ENCODE measurements around the gene LRRC26. TPM values are rescaled to one million over a fixed set of nuclear protein-coding genes. Genes with fewer than 3 reads are reported as not detected.

The LRRC26 gene
- total and polyA plus RNA-seq, 2 of the 13 experiments (the other 11 are each of a cell fraction or from before 2014, with no cell fraction given) = not detected

GRCh38 chr9:137213160-137214060, 43.6 kb upstream of the LRRC26 start (continued):
- TF ChIP-seq KLF15 (CRISPR knock-in tag; IDR thresholded peaks at IDR 0.05; ENCODE audit: borderline replicate concordance) (no peak), TFE3 (CRISPR knock-in tag; IDR thresholded peaks at IDR 0.05) (no peak), ZNF274 (CRISPR knock-in tag; IDR thresholded peaks at IDR 0.05) (no peak), ZHX1 (CRISPR knock-in tag; IDR thresholded peaks at IDR 0.05; ENCODE audit: low read depth) (no peak), ZNF614 (CRISPR knock-in tag; IDR thresholded peaks at IDR 0.05; ENCODE audit: borderline replicate concordance) (no peak), TFDP2 (CRISPR knock-in tag; IDR thresholded peaks at IDR 0.05) (no peak)

All from HepG2 (cell line).